Pancreas (tissue), 10 donors: ENCODE data around the gene SLC5A10. TPM values are rescaled to one million over a fixed set of nuclear protein-coding genes. Genes with fewer than 3 reads are reported as not detected.
"Not testable (repeated sequence)": the region's sequence is repeated elsewhere in the genome, so short reads cannot be mapped to it uniquely, and the experiment has no call there.

Source experiments
- ATAC-seq, 4 donors: fragments of 200-7000 bp; cut with Tn5 transposase; one replicate each; pipeline versions ENCODE4 v1.8.0 to v1.9.1; 2020; ENCODE audit warnings: mild to moderate bottlenecking in 4 of 4, moderate library complexity in 4 of 4
- DNase-seq, 6 donors: peaks; one replicate each; pipeline ENCODE4 v3.0.0-alpha.2; 2020
- FAIRE-seq: peaks from 2 replicates; lab custom pipeline; 2012; peaks lifted over from hg19 to GRCh38; lab: Jason Lieb, UNC
- H3K27ac ChIP-seq, 4 donors: fragments of 200-600 bp; sonication (generic); 1 replicate in 3 of 4; 2 replicates in 1 of 4; pipeline versions ENCODE4 v1.5.0 to v1.8.0; 2020
- H3K27me3 ChIP-seq, 4 donors: fragments of 200-600 bp; one replicate each; pipeline ENCODE4 v1.8.0; 2021
- H3K36me3 ChIP-seq, 3 donors: fragments of 200-600 bp; sonication (generic) in 1 of 3; one replicate each; pipeline versions ENCODE4 v1.5.0 to v1.8.0; 2020 to 2021
- H3K4me1 ChIP-seq, 3 donors: fragments of 200-600 bp; one replicate each; pipeline ENCODE4 v1.8.0; 2021
- H3K4me3 ChIP-seq, 4 donors: fragments of 200-600 bp; sonication (generic) in 2 of 4; one replicate each; pipeline versions ENCODE4 v1.5.0 to v1.8.0; 2020 to 2021
- H3K9me3 ChIP-seq, 4 donors: fragments of 200-600 bp; one replicate each; pipeline ENCODE4 v1.8.0; 2021
- WGBS, 2 donors: extraction: QIAGEN DNeasy Blood & Tissue Kit; methylation state at CpG; one replicate each; pipeline ENCODE4 v1.1.7; 2013; 5-methylcytosine and 5-hydroxymethylcytosine counted together
- intact Hi-C, 3 donors: fragments of 100-400 bp; cut with DNase I; formaldehyde crosslinking; loops; one replicate each; pipeline versions ENCODE4 v1.11.1 to v1.14.2; 2022
- polyA plus RNA-seq, 2 donors: library from polyadenylated mRNA; stranded (reverse); fragments of 200-250 nt; gene quantifications; one replicate each; pipeline ENCODE4 v1.2.3, GENCODE V29; 2013
- total RNA-seq, 6 donors: library from RNA; stranded (reverse); fragmentation: NEBNext Ultra II Directional in 4 of 6; extraction: Animal tissue kit (Norgen Biotek cat#: 25700) in 4 of 6; gene quantifications; one replicate each; pipeline versions ENCODE4 v1.2.1 to v1.2.4, GENCODE V29; 2021 to 2023
- donor health status: healthy with polysubstance abuse.
- donor health status: DM: no; HTN: no; CAD: no; lungs with moderate emphysema.
- donor health status: DM: no; HTN: no; CAD: no.
- donor health status: control.
- donor health status: control.
- donor health status: Bipolar disorder and iron deficiency.
- donor health status: DM: yes; HTN: yes; CAD: no.
- donor health status: DM: no; HTN: no; CAD: no.
- donor health status: DM: no; HTN: no; CAD: no.
- donor health status: DM: yes; HTN: yes; CAD: no.

Gene SLC5A10
- total and polyA plus RNA-seq, 8 donors: 0.02 TPM; not detected in 7

GRCh38 chr17:19046782-19047375 lies 94.9 kb downstream of the SLC5A10 start, which contains the start of gene GRAP:
Gene GRAP, minus strand, starts transcription at chr17:19046957. Its CDS starts 31 bp downstream, at chr17:19046926.
- H3K4me1 ChIP-seq, FAIRE-seq, H3K36me3 ChIP-seq, DNase-seq, intact Hi-C loops, H3K27me3 ChIP-seq, H3K4me3 ChIP-seq, H3K27ac ChIP-seq, H3K9me3 ChIP-seq: not testable (repeated sequence)
- no CpG with 5 or more reads among the region's 12 CpGs for WGBS, 2 donors
- ATAC-seq: peak in 2 of 4 donors; percentile 9 to 54

DNA sequence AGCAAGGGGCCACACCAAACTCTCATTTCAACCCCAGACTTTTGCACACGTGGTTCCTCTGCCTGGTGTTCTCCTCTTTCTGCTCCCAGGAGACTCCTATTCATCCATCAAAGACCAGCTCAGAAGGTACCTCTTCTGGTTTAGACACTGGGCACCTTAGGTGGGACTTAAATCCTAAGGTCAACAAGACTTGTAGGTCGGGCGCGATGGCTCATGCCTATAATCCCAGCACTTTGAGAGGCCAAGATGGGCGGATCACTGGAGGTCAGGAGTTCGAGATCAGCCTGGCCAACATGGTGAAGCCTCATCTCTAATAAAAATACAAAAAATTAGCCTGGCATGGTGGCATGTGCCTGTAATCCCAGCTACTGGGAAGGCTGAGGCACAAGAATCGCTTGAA lies 95.5 kb downstream of the SLC5A10 start:
- peak in 1 of 6 donors; percentile 8 for DNase-seq
- H3K4me3 ChIP-seq, H3K27me3 ChIP-seq, H3K4me1 ChIP-seq, H3K27ac ChIP-seq, H3K9me3 ChIP-seq, ATAC-seq, FAIRE-seq, intact Hi-C loops, H3K36me3 ChIP-seq: not testable (repeated sequence)
- 71 to 82% methylated on average over 5 of the region's 7 CpGs for WGBS, 2 donors

GRCh38 chr17:19048826-19049225 lies 96.9 kb downstream of the SLC5A10 start:
- intact Hi-C loops, ATAC-seq, H3K27ac ChIP-seq, H3K36me3 ChIP-seq, DNase-seq, H3K4me1 ChIP-seq, H3K9me3 ChIP-seq, FAIRE-seq, H3K27me3 ChIP-seq, H3K4me3 ChIP-seq: not testable (repeated sequence)
- 53 to 100% methylated on average over 1 to 4 of the region's 7 CpGs for WGBS, 2 donors

GRCh38 chr17:19055447-19055846 lies 103.5 kb downstream of the SLC5A10 start:
- H3K36me3 ChIP-seq, H3K27me3 ChIP-seq, H3K27ac ChIP-seq, H3K4me3 ChIP-seq, DNase-seq, H3K9me3 ChIP-seq, H3K4me1 ChIP-seq, intact Hi-C loops, FAIRE-seq: not testable (repeated sequence)
- WGBS, 2 donors: no CpG with 5 or more reads among the region's 12 CpGs
- peak in 3 of 4 donors; percentile 71 to 77 (median 72) for ATAC-seq

DNA sequence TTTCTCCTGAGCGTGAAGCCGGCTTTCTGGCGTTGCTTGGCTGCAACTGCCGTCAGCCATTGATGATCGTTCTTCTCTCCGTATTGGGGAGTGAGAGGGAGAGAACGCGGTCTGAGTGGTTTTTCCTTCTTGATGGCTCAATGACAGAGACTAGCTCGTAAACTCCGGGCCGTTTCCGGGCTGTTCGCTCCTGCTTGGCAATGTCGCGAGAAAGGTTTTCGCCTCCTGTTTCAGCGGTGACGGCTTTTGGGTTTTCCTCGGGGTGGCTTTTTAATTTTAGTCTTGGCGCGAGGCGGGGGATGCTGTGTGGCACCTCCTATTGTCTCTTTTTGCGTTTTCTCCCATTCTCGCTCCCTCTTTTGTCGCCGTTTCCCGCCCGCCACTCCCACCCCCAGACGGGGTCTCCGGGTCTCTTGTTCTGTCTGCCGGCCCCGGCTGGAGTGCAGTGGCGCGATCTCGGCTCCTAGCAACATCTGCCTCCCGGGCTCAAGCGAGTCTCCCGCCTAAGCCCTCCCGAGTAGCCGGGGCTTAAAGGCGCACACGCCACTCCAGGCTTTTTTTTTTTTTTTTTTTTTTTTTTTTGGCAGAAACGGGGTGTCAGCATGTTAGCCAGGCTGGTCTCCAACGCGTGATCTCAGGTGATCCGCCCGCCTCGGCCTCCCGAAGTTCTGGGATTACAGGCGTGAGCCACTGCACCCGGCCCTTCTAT lies 110.2 kb downstream of the SLC5A10 start:
- intact Hi-C loops, H3K4me1 ChIP-seq, H3K4me3 ChIP-seq, H3K9me3 ChIP-seq, FAIRE-seq, H3K27me3 ChIP-seq, H3K36me3 ChIP-seq: not testable (repeated sequence)
- H3K27ac ChIP-seq: peak overlapping the region in 1 of 4 donors; percentile 60
- ATAC-seq: peak; percentile 10 to 72 (median 61)
- DNase-seq: peak; percentile 10 to 75 (median 44)
- 0% methylated on average over 23 of the region's 51 CpGs; no CpG with 5 or more reads in 1 of the 2 donors for WGBS, 2 donors

- H3K4me1 ChIP-seq, H3K27me3 ChIP-seq, DNase-seq, intact Hi-C loops, H3K36me3 ChIP-seq, FAIRE-seq, H3K4me3 ChIP-seq, H3K9me3 ChIP-seq, H3K27ac ChIP-seq: not testable (repeated sequence)
- peak; percentile 79 to 94 (median 88) for ATAC-seq
- WGBS, 2 donors: no CpG with 5 or more reads among the region's 20 CpGs
Observed at GRCh38 chr17:19062718-19063325, 110.9 kb downstream of the SLC5A10 start.

GRCh38 chr17:19063326-19063956 lies 111.5 kb downstream of the SLC5A10 start:
- H3K4me1 ChIP-seq, intact Hi-C loops, H3K36me3 ChIP-seq, FAIRE-seq, H3K27me3 ChIP-seq, H3K9me3 ChIP-seq, H3K4me3 ChIP-seq: not testable (repeated sequence)
- WGBS, 2 donors: 0 to 1% methylated on average over 22 to 26 of the region's 44 CpGs
- peak; percentile 24 to 57 (median 44) for ATAC-seq
- peak; percentile 61 to 92 (median 80) for DNase-seq
- H3K27ac ChIP-seq: peak overlapping the region in 3 of 4 donors; percentile 33 to 81 (median 66)

- H3K4me3 ChIP-seq, H3K36me3 ChIP-seq, H3K27me3 ChIP-seq, intact Hi-C loops, FAIRE-seq, H3K4me1 ChIP-seq, H3K9me3 ChIP-seq, ATAC-seq, H3K27ac ChIP-seq: not testable (repeated sequence)
- 0% methylated on average over 5 to 6 of the region's 17 CpGs for WGBS, 2 donors
- peak in 3 of 6 donors; percentile 5 to 25 (median 21) for DNase-seq
Observed at GRCh38 chr17:19064378-19064777, 112.4 kb downstream of the SLC5A10 start.

DNA sequence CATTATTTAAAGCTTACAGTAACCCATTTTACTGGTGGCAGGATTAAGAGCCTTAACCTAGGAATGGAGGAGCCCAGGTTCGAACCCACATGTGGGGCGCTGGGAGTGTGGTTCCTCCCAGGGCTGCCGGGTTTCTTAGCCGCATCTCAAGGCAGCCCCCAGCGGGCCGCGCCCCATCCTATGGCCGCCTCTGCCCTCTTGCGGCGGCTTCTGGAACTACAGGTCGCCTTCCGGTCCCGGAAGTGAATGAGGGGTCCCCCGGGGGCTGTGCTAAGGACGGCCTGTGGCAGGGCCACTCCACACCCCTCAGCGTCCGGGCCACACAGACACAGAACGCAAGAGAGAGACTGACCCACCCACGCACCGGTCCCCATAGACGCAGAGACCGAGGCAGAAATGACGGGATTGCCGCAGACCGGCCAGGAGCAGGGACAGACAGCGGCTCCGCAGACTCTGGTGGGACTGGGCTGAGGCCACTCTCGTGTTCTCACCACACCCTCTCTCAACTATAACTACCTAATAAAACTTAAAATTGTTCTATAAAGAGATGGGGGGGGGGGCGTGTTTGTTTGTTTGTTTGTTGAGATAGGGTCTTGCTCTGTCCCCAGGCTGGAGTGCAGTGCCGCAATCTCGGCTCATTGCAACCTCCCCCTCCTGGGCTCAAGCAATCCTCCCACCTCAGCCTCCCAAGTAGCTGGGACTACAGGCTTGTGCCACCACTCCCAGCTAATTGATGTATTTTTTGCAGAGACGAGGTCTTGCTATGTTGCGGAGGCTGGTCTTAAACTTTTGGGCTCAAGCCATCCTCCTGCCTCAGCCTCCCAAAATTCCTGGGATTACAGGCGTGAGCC lies 118.6 kb downstream of the SLC5A10 start:
- H3K4me1 ChIP-seq, H3K4me3 ChIP-seq, FAIRE-seq, H3K36me3 ChIP-seq, H3K27ac ChIP-seq, H3K9me3 ChIP-seq, DNase-seq, intact Hi-C loops, H3K27me3 ChIP-seq: not testable (repeated sequence)
- peak; percentile 97 to 99 (median 98) for ATAC-seq
- WGBS, 2 donors: no CpG with 5 or more reads among the region's 34 CpGs
